NCI-H1417 (cell line): ENCODE results near the gene CNTNAP5.

Experiments
- DNase-seq, 3 experiments: peaks; one replicate each; lab custom pipeline; 2025; lab: John Stamatoyannopoulos, UW

CNTNAP5 gene

DNA sequence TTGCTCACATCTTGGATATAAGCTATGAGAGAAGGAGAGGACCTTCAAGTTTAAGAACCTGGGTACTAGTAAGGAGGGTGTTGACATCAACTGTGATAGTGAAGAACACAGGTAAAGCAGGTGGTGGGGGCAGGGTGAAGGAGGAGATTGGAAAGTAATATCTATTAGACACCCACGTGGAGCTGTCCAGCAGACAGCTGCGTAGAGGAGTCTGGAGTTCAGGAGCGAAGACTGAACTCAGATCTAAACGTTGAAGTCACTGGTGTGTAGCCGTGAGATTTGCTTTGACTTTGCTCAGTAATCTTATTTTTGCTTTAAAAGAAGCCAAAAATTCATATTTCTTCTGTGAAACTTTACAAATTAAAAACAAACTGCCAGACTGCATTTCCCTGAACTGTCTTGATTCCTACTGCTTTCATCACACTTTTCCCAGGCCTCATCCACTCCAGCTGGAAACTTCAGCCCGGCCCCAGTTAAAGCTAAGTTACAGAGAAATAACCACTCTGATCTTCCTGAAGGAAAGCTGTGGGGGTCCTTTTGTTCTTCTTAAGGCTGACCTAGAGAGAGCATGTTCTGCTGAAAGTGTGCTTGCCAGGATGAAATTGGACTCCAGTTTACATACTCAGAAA is 533.3 kb downstream of the CNTNAP5 start:
- no peak for DNase-seq

GRCh38 chr2:124559236-124559635 is 534.1 kb downstream of the CNTNAP5 start:
- DNase-seq, result no peak

GRCh38 chr2:124560592-124561112 is 535.6 kb downstream of the CNTNAP5 start:
- no peak for DNase-seq

DNA sequence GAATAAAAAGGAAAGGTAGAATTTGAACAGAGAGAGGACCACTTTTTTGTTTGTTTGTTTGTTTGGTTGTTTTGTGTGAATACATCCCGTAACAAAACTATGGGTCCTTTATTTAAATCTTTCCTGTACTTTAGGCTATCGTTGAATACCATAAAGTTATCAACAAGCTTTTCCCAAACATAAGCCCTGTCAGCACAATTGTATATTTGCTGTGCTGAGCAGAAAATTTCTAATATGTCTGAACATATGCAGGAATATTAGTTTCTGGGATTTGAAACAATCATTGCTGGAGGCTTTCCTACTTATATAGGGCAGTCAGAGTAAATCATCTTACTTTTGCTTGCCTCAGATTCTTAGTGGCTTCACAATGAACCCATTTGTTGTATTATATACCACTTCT is 536.4 kb downstream of the CNTNAP5 start:
- DNase-seq, result no peak

- peak in 1 of 3 experiments; percentile 2 for DNase-seq
These were observed 538.3 kb downstream of the CNTNAP5 start for GRCh38 chr2:124563426-124563825.

DNA sequence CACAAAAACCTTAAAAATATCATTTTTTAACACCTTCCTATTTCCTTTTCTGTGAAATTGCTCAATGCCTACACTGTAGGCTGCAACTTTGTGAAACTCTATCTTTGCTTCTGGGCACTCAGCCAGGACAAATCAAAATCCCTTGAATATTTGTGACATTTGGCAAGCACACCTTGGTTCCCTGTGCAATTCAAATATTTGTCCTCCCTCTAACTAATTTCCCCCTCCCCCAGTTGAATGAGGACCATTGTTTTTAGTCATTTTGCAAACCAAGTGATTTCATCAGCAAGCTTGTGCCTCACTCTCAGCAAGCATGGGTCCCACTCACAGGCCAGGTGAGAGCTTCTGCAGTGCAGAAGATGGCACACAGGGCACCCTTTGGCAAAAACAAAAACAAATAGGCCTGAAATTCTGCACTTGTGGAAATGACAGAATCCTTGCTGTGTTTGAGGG is 541.5 kb downstream of the CNTNAP5 start:
- DNase-seq, result no peak

- no peak for DNase-seq
These were observed 545.8 kb downstream of the CNTNAP5 start for GRCh38 chr2:124570872-124571271.

DNA sequence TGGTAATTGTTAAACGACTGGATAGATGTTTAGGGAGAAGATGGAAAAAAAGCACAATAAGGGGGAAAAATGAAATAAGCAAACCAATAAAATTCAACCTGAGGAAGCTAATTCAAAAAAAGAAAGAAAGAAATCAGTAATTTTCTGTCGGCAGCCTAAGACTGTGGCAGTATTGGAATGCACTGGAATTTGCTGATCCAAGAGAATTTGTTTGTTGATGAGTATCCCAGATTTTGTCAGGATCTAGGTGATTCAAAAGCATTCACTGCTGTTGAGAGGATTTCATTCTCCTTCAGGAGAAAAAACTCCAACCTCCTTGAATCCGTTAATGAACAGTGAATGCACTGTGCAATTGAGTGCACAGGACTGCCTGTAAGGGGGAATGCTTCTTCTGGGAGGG is 546.7 kb downstream of the CNTNAP5 start:
- DNase-seq, result no peak

DNA sequence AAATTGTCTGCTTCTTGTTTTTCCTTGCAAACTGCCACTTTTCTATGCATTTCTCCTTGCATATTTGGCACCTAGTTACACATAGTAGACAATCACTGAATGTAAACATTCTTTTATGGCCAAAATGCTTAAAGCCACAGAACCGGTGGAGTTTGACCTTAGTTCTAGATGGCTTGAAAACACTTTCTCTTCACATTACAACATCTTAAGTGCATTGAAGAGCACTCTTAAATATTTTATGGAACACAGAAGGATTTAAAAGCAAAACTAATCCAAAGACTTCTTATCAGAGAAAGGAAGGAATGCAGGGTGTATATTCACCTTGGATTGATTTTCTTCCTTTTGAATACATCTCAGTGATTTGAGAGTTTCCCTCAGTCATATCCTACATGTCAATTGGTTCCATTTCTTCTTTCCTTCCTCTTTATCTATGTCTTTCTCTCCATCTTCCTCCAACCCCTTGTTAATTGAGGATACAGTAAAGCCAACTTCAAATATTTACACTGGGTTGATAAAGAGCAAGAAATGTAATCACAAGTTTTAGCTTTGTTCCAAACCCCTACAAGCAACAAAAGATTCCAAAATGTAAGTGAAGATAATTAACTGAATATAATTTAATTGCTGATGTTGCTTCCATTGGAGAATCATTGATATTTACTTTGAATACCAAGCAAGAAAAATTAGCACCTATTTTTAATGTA is 548.0 kb downstream of the CNTNAP5 start:
- peak in 1 of 3 experiments; percentile 14 for DNase-seq

DNA sequence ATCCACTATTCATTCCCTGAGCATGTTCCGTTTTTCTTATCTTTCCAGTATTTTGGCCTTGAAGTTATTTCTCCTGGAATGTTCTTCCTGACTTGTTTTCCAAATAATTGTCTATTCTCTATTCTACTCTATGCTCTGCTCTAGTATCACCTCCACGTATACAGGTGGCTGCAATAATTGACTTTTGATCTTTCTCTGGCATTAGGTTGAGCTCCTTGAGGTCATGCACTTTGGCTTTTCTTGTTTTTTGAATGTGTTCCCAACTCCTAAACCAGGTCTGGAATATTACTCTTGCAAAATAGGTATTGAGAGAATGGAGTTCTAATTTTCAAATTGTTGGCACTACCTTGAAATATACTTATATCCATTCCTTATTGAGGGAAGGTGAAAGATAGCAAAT is 550.4 kb downstream of the CNTNAP5 start:
- DNase-seq, result no peak

DNA sequence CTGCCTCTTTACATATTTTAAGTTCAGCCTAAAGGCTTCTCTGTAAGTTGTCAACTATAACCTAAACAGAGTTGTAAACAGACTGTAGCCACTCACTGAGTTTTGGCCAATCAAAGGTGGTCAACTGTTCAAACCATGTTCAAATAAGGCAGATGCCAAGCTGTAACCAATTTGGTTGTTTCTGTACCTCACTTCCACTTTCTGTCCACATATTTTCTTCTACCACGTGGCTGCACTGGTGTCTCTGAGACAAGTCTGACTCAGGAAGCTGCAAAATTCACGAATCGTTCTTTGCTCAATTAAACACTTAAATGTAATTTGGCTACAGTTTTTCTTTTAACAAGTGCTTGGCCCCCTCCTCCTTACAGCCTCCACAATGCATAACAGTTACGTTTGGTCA is 555.2 kb downstream of the CNTNAP5 start:
- no peak for DNase-seq

GRCh38 chr2:124582387-124582786 is 557.3 kb downstream of the CNTNAP5 start:
- DNase-seq, result no peak

GRCh38 chr2:124584615-124585014 is 559.5 kb downstream of the CNTNAP5 start:
- DNase-seq, result no peak

DNA sequence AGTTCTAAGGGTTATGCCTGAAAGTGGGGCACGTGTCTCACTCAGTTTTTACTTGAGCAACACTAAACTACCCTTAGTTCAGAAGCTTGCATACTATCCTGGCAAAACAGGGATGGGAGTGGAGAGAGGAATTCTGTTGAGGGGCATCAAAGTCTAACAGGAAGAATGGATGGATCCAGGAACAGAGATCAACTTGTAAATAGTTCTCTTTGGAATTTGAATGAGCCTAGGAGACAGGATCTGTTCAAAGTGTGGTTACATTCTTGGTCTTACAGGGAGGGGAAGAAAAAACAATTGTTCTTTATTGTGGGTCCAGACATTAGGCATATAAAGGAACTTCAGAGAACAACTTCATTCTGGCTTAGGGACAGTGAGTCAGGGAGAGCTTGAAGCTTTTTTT is 560.2 kb downstream of the CNTNAP5 start:
- no peak for DNase-seq

- DNase-seq, result no peak
These were observed 561.1 kb downstream of the CNTNAP5 start for GRCh38 chr2:124586210-124586609.

GRCh38 chr2:124586835-124587234 is 561.7 kb downstream of the CNTNAP5 start:
- no peak for DNase-seq

GRCh38 chr2:124589971-124590370 is 564.9 kb downstream of the CNTNAP5 start:
- DNase-seq, result no peak

DNA sequence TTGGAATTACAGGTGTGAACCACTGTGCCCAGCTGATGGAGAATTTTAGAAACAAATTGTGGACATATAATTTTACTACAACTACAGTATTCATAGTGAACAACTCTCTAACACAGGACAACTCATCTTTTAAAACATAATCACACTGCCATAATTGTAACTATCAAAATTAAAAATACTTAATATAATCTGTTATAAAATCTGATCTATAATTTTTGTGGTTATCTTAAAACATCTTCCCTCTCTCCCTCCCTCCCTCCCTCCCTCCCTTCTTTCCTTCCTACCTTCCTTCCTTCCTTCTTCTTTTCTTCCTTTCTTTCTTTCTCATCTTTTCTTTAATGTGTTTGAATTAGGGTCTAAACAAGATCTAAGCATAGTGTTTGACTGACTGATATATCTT is 577.7 kb downstream of the CNTNAP5 start:
- DNase-seq, result no peak

DNA sequence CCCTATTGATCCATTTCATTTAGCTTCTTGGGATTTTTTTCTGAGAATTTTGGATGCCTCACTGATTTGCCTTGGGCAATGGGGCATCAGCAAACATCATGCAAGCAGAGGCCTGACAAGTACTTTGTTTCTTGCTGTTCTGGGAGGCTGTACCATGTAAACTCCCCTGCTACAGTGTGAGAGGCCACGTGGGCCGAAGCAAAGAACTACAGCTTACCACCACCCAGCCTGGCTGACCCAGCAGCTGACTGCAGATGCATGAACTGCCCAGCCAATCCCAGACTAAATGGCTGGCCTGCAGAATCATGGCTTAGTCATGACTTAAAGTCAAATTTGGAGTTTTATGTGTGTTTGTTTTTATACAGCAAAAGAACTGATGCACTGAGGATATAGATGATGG is 579.9 kb downstream of the CNTNAP5 start:
- DNase-seq, result no peak

DNA sequence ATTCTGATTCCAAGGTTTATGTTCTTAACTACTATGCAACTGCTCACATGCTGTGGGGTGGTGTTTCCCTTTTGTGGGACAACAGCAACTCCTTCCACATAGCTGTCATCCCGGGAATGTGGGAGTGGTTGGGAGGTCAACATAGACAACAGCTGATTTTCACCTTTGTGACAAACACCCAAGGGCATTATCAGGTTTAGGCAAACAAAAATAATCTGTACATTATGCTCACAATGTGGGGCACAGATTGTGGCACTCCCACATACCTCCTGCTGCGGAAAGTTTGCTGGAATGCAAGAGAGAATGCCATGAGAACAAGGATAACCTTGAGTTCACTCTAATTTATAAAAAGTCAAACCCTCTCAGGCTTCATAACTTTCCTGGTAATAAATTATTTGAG is 582.6 kb downstream of the CNTNAP5 start:
- no peak for DNase-seq

DNA sequence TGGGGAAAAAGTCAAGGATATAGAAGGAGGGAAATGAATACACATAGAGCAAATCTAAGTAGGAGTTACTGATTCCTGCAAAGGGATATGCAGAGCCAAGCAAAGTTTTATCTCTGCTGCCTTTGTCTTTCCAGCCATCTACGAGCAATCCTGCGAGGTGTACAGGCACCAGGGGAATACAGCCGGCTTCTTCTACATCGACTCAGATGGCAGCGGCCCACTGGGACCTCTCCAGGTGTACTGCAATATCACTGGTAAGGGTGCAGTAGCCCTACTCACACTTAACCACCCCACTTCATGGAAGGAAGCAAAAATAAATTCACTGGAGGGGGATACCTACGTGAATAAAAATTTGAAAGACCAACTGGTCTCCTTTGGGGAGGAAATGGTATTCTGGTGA is 584.6 kb downstream of the CNTNAP5 start:
- DNase-seq, result no peak

DNA sequence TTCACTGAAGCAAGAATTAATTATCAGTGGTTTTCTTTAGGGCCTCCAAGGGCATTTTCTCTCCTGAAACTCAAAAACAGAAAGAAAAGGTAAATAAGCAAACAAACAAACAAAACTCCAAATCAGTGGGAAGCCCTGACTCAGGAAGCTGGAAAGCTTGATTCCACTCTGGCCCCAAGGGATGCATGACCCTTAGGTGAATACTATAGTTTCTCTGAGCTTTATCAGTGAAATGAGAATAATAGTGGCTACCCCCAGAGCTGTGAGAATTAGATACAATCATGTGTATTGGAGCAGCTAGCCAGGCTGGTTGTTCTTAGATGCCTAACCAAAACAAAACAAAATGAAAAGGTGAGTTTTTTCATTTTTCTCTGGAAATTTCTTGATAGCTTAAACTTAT is 585.1 kb downstream of the CNTNAP5 start:
- no peak for DNase-seq

- DNase-seq, result peak in 1 of 3 experiments; percentile 31
These were observed 585.8 kb downstream of the CNTNAP5 start for GRCh38 chr2:124610866-124611265.

GRCh38 chr2:124623560-124623959 is 598.5 kb downstream of the CNTNAP5 start:
- DNase-seq, result no peak
